Measurements from ENCODE around the gene SNX1. TPM values are rescaled to one million over a fixed set of nuclear protein-coding genes. Genes with fewer than 3 reads are reported as not detected.

Gene SNX1
- total and polyA plus RNA-seq, 2 of the 13 experiments (the other 11 are each of a cell fraction or from before 2014, with no cell fraction given), result 29.3 to 60.1 TPM

- TF ChIP-seq RELA (CRISPR knock-in tag; IDR thresholded peaks at IDR 0.05) (0 out of 2 replicates have a peak, but pooled peaks have one; percentile 63), ZNF121 (CRISPR knock-in tag; IDR thresholded peaks at IDR 0.05) (no peak; the same call in 1 of the 2 replicates), NFAT5 (CRISPR knock-in tag; IDR thresholded peaks at IDR 0.05) (no peak), SNAI1 (CRISPR knock-in tag; IDR thresholded peaks at IDR 0.05; ENCODE audit: borderline replicate concordance) (no peak), RBFOX2 (IDR thresholded peaks at IDR 0.05; ENCODE audit: low read depth, low read length) (peak; percentile 65), ZNF260 (CRISPR knock-in tag; IDR thresholded peaks at IDR 0.05; ENCODE audit: borderline replicate concordance, low read depth) (no peak), JARID2 (CRISPR knock-in tag; IDR thresholded peaks at IDR 0.05; ENCODE audit: insufficient replicate concordance) (no peak), ZNF605 (CRISPR knock-in tag; IDR thresholded peaks at IDR 0.05) (peak; percentile 45), SRSF4 (IDR thresholded peaks at IDR 0.05; ENCODE audit: low read depth, low read length, poor library complexity, severe bottlenecking) (no peak), ZIK1 (CRISPR knock-in tag; IDR thresholded peaks at IDR 0.05; ENCODE audit: borderline replicate concordance, low read depth) (no peak), MEF2D (CRISPR knock-in tag; IDR thresholded peaks at IDR 0.05) (peak; percentile 42; the same call in 1 of the 2 replicates), DMTF1 (CRISPR knock-in tag; IDR thresholded peaks at IDR 0.05) (no peak), TRIM22 (IDR thresholded peaks at IDR 0.05) (no peak), ZNF570 (CRISPR knock-in tag; IDR thresholded peaks at IDR 0.05; ENCODE audit: borderline replicate concordance) (no peak), ZNF235 (CRISPR knock-in tag; IDR thresholded peaks at IDR 0.05; ENCODE audit: borderline replicate concordance) (no peak), ARNTL (CRISPR knock-in tag; IDR thresholded peaks at IDR 0.05) (no peak; the same call in 1 of the 2 replicates), ESRRA (CRISPR knock-in tag; IDR thresholded peaks at IDR 0.05; ENCODE audit: low read depth) (no peak), SSRP1 (CRISPR knock-in tag; IDR thresholded peaks at IDR 0.05) (no peak), NFKB2 (CRISPR knock-in tag; IDR thresholded peaks at IDR 0.05; ENCODE audit: borderline replicate concordance) (0 out of 2 replicates have a peak, but pooled peaks have one; percentile 37), ZNF543 (CRISPR knock-in tag; IDR thresholded peaks at IDR 0.05) (0 out of 2 replicates have a peak, but pooled peaks have one; percentile 39), ZNF496 (CRISPR knock-in tag; IDR thresholded peaks at IDR 0.05; ENCODE audit: insufficient replicate concordance) (no peak)
These were observed 2.0 kb upstream of the SNX1 start, which contains the start of gene CIAO2A (continued) for GRCh38 chr15:64093627-64094417.

Measured in HepG2 (cell line).